Peyer's patch (tissue), 4 donors: ENCODE results near the gene TTC21A.

ENCODE experiments used
- POLR2A ChIP-seq, 2 donors: fragments of 450-650 bp; IDR thresholded peaks; one replicate each; pipeline ENCODE4 v1.5.1; 2017; ENCODE audit warnings: antibody characterized with exemption in 2 of 2, mild to moderate bottlenecking in 2 of 2, moderate library complexity in 2 of 2
- TF ChIP-seq, protein P1 (sequence below), 6 experiments: fragments of 450-650 bp in 4 of 6; fragments of 200-600 bp in 2 of 6; sonication (generic) in 1 of 6; IDR thresholded peaks; one replicate each; pipeline ENCODE4 v1.5.1; 2017 to 2019; ENCODE audit warnings: antibody characterized with exemption in 6 of 6, mild to moderate bottlenecking in 3 of 6, moderate library complexity in 1 of 6

DNA sequence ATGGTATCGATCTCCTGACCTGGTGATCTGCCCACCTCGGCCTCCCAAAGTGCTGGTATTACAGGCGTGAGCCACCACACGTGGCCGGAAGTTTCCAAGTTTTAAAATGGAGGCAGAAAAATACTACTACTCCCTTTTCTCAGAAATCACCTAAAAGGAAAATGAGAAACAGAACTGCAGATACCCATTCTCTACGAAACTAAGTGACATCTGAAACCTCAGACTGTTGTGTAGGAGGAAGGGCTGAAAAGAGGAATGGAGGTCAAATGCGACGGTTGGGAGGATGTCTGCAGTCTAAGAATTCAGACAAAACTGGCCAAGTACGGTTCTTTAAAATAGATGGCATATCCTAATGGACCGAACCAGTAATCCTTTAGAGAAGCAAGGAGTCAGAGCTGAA lies 31.6 kb upstream of the TTC21A start:
- TF ChIP-seq, protein P1, sequence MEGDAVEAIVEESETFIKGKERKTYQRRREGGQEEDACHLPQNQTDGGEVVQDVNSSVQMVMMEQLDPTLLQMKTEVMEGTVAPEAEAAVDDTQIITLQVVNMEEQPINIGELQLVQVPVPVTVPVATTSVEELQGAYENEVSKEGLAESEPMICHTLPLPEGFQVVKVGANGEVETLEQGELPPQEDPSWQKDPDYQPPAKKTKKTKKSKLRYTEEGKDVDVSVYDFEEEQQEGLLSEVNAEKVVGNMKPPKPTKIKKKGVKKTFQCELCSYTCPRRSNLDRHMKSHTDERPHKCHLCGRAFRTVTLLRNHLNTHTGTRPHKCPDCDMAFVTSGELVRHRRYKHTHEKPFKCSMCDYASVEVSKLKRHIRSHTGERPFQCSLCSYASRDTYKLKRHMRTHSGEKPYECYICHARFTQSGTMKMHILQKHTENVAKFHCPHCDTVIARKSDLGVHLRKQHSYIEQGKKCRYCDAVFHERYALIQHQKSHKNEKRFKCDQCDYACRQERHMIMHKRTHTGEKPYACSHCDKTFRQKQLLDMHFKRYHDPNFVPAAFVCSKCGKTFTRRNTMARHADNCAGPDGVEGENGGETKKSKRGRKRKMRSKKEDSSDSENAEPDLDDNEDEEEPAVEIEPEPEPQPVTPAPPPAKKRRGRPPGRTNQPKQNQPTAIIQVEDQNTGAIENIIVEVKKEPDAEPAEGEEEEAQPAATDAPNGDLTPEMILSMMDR (IDR thresholded peaks at IDR 0.05), result no peak
- TF ChIP-seq POLR2A (IDR thresholded peaks at IDR 0.05), result no peak
